GM12878 (cell line): ENCODE results near the gene LRRK1. TPM values are rescaled to one million over a fixed set of nuclear protein-coding genes. Genes with fewer than 3 reads are reported as not detected.

ENCODE experiments used
- BACH1 ChIP-seq: fragments of 450-650 bp; IDR thresholded peaks from 2 replicates; pipeline ENCODE4 v1.6.1; 2017; ENCODE audit warnings: mild to moderate bottlenecking, borderline replicate concordance
- BCLAF1 ChIP-seq: fragments of 450-650 bp; IDR thresholded peaks from 2 replicates; pipeline ENCODE4 v1.6.1; 2017; ENCODE audit warnings: antibody characterized with exemption, mild to moderate bottlenecking, moderate library complexity
- EED ChIP-seq: sonication (generic); IDR thresholded peaks from 2 replicates; pipeline ENCODE4 v1.6.1; 2016; ENCODE audit warnings: antibody characterized with exemption, low read depth
- FOXK2 ChIP-seq: fragments of 450-650 bp; IDR thresholded peaks from 2 replicates; pipeline ENCODE4 v1.6.1; 2017; ENCODE audit warnings: mild to moderate bottlenecking, moderate library complexity
- JUNB ChIP-seq: IDR thresholded peaks from 2 replicates; pipeline ENCODE4 v1.6.1; 2016; ENCODE audit warnings: antibody characterized with exemption, mild to moderate bottlenecking
- MXI1 ChIP-seq: fragments of 150-350 bp; IDR thresholded peaks from 2 replicates; pipeline ENCODE4 v1.6.1; 2011; ENCODE audit warnings: low read depth, mild to moderate bottlenecking, inconsistent platforms, low read length, improper control_type of control experiment
- NFYB ChIP-seq: IDR thresholded peaks from 2 replicates; pipeline ENCODE4 v1.6.1; 2011; ENCODE audit warnings: low read depth, mild to moderate bottlenecking, low read length, improper control_type of control experiment, moderate library complexity; ENCODE audit not compliant: insufficient read depth
- POLR2A ChIP-seq: IDR thresholded peaks from 2 replicates; pipeline ENCODE4 v1.6.1; 2011; ENCODE audit warnings: low read depth, mild to moderate bottlenecking, low read length
- RELA ChIP-seq: fragments of 450-650 bp; IDR thresholded peaks from 2 replicates; pipeline ENCODE4 v1.8.0; 2014; ENCODE audit warnings: borderline replicate concordance; ENCODE audit not compliant: partially characterized antibody
- SMARCA5 ChIP-seq: fragments of 450-650 bp; IDR thresholded peaks from 2 replicates; pipeline ENCODE4 v1.6.1; 2017; ENCODE audit warnings: mild to moderate bottlenecking
- SUZ12 ChIP-seq: fragments of 200-600 bp; sonication (generic); IDR thresholded peaks from one replicate; pipeline ENCODE4 v1.6.1; 2018; ENCODE audit warnings: antibody characterized with exemption, mild to moderate bottlenecking; ENCODE audit not compliant: unreplicated experiment
- ZBTB33 ChIP-seq: fragments of 450-650 bp; IDR thresholded peaks from 2 replicates; pipeline ENCODE4 v1.6.1; 2017; ENCODE audit warnings: mild to moderate bottlenecking
- ZBTB40 ChIP-seq: fragments of 450-650 bp; IDR thresholded peaks from 2 replicates; pipeline ENCODE4 v1.6.1; 2016; ENCODE audit warnings: mild to moderate bottlenecking, moderate library complexity, borderline replicate concordance
- ZNF207 ChIP-seq: fragments of 450-650 bp; IDR thresholded peaks from 2 replicates; pipeline ENCODE4 v1.6.1; 2014; ENCODE audit warnings: antibody characterized with exemption, mild to moderate bottlenecking, borderline replicate concordance
- polyA plus RNA-seq, 11 experiments: library from polyadenylated mRNA; depleted of rRNA in 4 of 11; unstranded in 6 of 11; stranded (reverse) in 5 of 11; fragments of >200 nt; fragmentation: Nextera tagmentation in 4 of 11; fragmentation: Illumina TruSeq in 1 of 11; extraction: Ambion mirVana in 4 of 11; extraction: Trizol in 1 of 11; gene quantifications; 1 replicate in 1 of 11; 2 replicates in 10 of 11; pipeline versions ENCODE4 v1.2.1 to v1.2.3, GENCODE V29; 2011 to 2016; ENCODE audit warnings: inconsistent platforms in 2 of 11, missing spikeins in 2 of 11, low read depth in 1 of 11
- total RNA-seq, 4 experiments: library from RNA; depleted of rRNA in 3 of 4; stranded (reverse); fragments of >200 nt in 3 of 4; fragmentation: Illumina TruSeq in 1 of 4; extraction: Trizol in 1 of 4; gene quantifications; 2 replicates each; pipeline versions ENCODE4 v1.2.1 to v1.2.3, GENCODE V29; 2013 to 2021
- TF ChIP-seq, protein P1 (sequence below): IDR thresholded peaks from 2 replicates; pipeline ENCODE4 v1.6.1; 2012; ENCODE audit warnings: low read depth, low read length, improper control_type of control experiment
- TF ChIP-seq, protein P2 (sequence below): fragments of 450-650 bp; IDR thresholded peaks from 2 replicates; pipeline ENCODE4 v1.6.1; 2017; ENCODE audit warnings: mild to moderate bottlenecking, moderate library complexity

The LRRK1 gene
- total and polyA plus RNA-seq, 10 of the 15 experiments (the other 5 are each of a cell fraction or from before 2014, with no cell fraction given) = 2.2 to 58.3 (median 17.9) TPM

GRCh38 chr15:100941536-100941935, 22.4 kb downstream of the LRRK1 start (continued):
- TF ChIP-seq ZBTB40 = no peak
- no peak for TF ChIP-seq JUNB
- no peak for TF ChIP-seq SMARCA5
- no peak; the same call in 1 of the 2 replicates for TF ChIP-seq BACH1
- TF ChIP-seq RELA = no peak
- TF ChIP-seq ZBTB33 = no peak
- TF ChIP-seq, protein P1, sequence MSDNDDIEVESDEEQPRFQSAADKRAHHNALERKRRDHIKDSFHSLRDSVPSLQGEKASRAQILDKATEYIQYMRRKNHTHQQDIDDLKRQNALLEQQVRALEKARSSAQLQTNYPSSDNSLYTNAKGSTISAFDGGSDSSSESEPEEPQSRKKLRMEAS = no peak; the same call in 1 of the 2 replicates
- TF ChIP-seq SUZ12 = no peak
- TF ChIP-seq POLR2A = peak; percentile 52
- no peak for TF ChIP-seq MXI1
- TF ChIP-seq, protein P2, sequence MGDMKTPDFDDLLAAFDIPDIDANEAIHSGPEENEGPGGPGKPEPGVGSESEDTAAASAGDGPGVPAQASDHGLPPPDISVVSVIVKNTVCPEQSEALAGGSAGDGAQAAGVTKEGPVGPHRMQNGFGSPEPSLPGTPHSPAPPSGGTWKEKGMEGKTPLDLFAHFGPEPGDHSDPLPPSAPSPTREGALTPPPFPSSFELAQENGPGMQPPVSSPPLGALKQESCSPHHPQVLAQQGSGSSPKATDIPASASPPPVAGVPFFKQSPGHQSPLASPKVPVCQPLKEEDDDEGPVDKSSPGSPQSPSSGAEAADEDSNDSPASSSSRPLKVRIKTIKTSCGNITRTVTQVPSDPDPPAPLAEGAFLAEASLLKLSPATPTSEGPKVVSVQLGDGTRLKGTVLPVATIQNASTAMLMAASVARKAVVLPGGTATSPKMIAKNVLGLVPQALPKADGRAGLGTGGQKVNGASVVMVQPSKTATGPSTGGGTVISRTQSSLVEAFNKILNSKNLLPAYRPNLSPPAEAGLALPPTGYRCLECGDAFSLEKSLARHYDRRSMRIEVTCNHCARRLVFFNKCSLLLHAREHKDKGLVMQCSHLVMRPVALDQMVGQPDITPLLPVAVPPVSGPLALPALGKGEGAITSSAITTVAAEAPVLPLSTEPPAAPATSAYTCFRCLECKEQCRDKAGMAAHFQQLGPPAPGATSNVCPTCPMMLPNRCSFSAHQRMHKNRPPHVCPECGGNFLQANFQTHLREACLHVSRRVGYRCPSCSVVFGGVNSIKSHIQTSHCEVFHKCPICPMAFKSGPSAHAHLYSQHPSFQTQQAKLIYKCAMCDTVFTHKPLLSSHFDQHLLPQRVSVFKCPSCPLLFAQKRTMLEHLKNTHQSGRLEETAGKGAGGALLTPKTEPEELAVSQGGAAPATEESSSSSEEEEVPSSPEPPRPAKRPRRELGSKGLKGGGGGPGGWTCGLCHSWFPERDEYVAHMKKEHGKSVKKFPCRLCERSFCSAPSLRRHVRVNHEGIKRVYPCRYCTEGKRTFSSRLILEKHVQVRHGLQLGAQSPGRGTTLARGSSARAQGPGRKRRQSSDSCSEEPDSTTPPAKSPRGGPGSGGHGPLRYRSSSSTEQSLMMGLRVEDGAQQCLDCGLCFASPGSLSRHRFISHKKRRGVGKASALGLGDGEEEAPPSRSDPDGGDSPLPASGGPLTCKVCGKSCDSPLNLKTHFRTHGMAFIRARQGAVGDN = peak; percentile 58; the same call in 1 of the 2 replicates
- TF ChIP-seq BCLAF1 = no peak
- no peak for TF ChIP-seq NFYB
- no peak for TF ChIP-seq FOXK2
- no peak for TF ChIP-seq ZNF207
- no peak for TF ChIP-seq EED
